Osteocyte (in vitro differentiated cells): ENCODE results near the gene SLC9A8. TPM values are rescaled to one million over a fixed set of nuclear protein-coding genes. Genes with fewer than 3 reads are reported as not detected.

Experiments
- DNase-seq: peaks from one replicate; pipeline ENCODE4 v3.0.0; 2021; ENCODE audit warnings: mixed read lengths; ENCODE audit not compliant: unreplicated experiment; ENCODE audit errors: extremely low spot score
- H3K27ac Mint-ChIP-seq: one replicate; pipeline ENCODE4 v1.8.0; 2021; ENCODE audit warnings: mild to moderate bottlenecking, mixed read lengths; ENCODE audit not compliant: unreplicated experiment
- H3K27me3 Mint-ChIP-seq: one replicate; pipeline ENCODE4 v1.8.0; 2021; ENCODE audit warnings: mixed read lengths; ENCODE audit not compliant: unreplicated experiment
- H3K36me3 Mint-ChIP-seq: one replicate; pipeline ENCODE4 v1.8.0; 2021; ENCODE audit warnings: mixed read lengths; ENCODE audit not compliant: unreplicated experiment
- H3K4me1 Mint-ChIP-seq: one replicate; pipeline ENCODE4 v1.8.0; 2021; ENCODE audit warnings: mixed read lengths; ENCODE audit not compliant: unreplicated experiment
- H3K4me3 Mint-ChIP-seq: one replicate; pipeline ENCODE4 v1.8.0; 2021; ENCODE audit warnings: mild to moderate bottlenecking, moderate library complexity, mixed read lengths; ENCODE audit not compliant: unreplicated experiment
- H3K9me3 Mint-ChIP-seq: one replicate; pipeline ENCODE4 v1.8.0; 2021; ENCODE audit warnings: mixed read lengths; ENCODE audit not compliant: unreplicated experiment
- total RNA-seq: library from RNA; stranded (reverse); gene quantifications from 2 replicates; pipeline ENCODE4 v1.2.1, GENCODE V29; 2021
- TF ChIP-seq, protein P1 (sequence below): fragments of 200-600 bp; sonication (generic); IDR thresholded peaks from 2 replicates; pipeline ENCODE4 v1.5.0; 2021; ENCODE audit warnings: antibody characterized with exemption, mild to moderate bottlenecking, moderate library complexity

SLC9A8 gene
- total RNA-seq, 1 donor from 2014 or later = 10.9 TPM

DNA sequence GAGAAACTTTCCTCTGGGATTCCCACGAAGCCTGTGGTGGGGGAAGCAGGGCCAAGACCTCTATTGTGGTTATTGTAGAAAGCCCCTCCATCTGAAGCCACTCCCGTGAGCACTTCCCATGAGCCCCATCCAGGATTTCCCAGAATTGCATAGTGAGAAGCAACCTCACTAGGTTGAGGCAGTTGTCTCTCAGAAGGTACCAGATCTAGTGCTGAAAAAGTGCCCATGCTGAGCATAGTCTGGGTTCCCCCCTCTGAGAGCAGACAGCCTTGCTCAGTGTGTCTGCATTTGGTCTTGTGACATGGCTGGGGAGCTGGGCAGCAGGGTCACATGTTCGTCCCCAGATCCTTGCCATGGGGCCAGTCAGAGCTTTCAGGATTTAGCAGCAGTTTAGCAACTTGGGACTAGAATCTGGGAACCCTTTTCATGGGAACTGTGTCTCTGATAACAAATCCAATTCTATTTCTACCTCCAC is 38.6 kb downstream of the SLC9A8 start:
- TF ChIP-seq, protein P1, sequence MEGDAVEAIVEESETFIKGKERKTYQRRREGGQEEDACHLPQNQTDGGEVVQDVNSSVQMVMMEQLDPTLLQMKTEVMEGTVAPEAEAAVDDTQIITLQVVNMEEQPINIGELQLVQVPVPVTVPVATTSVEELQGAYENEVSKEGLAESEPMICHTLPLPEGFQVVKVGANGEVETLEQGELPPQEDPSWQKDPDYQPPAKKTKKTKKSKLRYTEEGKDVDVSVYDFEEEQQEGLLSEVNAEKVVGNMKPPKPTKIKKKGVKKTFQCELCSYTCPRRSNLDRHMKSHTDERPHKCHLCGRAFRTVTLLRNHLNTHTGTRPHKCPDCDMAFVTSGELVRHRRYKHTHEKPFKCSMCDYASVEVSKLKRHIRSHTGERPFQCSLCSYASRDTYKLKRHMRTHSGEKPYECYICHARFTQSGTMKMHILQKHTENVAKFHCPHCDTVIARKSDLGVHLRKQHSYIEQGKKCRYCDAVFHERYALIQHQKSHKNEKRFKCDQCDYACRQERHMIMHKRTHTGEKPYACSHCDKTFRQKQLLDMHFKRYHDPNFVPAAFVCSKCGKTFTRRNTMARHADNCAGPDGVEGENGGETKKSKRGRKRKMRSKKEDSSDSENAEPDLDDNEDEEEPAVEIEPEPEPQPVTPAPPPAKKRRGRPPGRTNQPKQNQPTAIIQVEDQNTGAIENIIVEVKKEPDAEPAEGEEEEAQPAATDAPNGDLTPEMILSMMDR = no peak
- H3K9me3 Mint-ChIP-seq = no peaks in the 10 kb centered on the region
- peak; percentile 54 for DNase-seq

DNA sequence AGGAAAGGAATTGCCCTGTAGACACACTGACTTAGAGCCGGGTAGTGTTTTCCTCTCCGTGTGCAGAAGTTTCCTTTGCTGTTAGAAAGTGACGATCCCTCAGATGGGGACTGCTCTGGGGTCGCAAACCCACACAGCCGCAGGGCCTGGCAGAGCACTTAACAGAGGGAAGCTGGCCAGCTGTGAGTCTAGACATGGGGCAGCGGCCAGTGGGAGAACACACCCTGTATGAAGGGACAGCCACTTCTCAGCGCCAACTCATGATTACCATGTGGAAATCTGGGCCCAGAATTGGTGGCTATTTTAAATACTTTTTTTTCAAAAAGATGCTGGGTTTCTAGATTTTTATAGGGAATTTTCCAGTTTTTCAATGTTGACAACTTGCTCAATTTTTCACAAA is 39.4 kb downstream of the SLC9A8 start:
- no peaks in the 10 kb centered on the region for H3K27me3 Mint-ChIP-seq
- H3K4me1 Mint-ChIP-seq = peaks cover 20% of the 10 kb centered on the region
- TF ChIP-seq, protein P1 = no peak
- DNase-seq = no peak
- H3K4me3 Mint-ChIP-seq = no peak overlapping the region
- H3K27ac Mint-ChIP-seq = no peak overlapping the region
- H3K36me3 Mint-ChIP-seq = peaks cover 37% of the 10 kb centered on the region
- H3K9me3 Mint-ChIP-seq = no peaks in the 10 kb centered on the region

More for the DNA sequence above, 38.6 kb downstream of the SLC9A8 start:
- H3K27ac Mint-ChIP-seq = no peak overlapping the region
- no peaks in the 10 kb centered on the region for H3K27me3 Mint-ChIP-seq
- H3K4me3 Mint-ChIP-seq = no peak overlapping the region
- peaks cover 34% of the 10 kb centered on the region for H3K36me3 Mint-ChIP-seq
- H3K4me1 Mint-ChIP-seq = peaks cover 20% of the 10 kb centered on the region

DNA sequence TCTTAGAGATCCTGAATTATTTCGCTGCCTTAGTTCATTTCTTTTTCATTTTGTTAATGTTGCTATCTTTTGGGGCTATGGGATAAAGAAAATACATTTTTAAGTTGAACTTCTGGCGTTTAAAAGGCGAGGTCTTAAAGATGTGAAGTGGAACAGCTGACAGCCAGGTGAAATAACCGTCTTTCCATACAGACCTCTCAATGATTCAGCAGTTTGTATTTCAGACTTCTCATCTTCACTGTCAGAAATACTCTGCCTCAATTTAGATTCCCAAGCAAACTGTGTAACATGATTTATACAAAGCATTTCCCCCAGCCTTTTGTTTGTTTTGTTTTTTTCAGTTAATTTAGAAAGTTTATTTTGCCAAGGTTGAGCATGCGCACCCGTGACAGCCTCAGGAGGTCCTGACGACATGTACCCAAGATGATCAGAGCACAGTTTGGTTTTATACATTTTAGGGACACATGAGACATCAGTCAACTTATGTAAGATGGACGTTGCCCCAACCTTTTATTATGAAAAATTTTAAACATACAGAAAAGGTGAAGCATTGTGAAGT is 40.0 kb downstream of the SLC9A8 start:
- H3K4me3 Mint-ChIP-seq = no peak overlapping the region
- H3K4me1 Mint-ChIP-seq = peaks cover 20% of the 10 kb centered on the region
- H3K27me3 Mint-ChIP-seq = no peaks in the 10 kb centered on the region
- H3K36me3 Mint-ChIP-seq = peaks cover 39% of the 10 kb centered on the region
- no peak for DNase-seq
- H3K27ac Mint-ChIP-seq = no peak overlapping the region
- TF ChIP-seq, protein P1 = no peak
- H3K9me3 Mint-ChIP-seq = no peaks in the 10 kb centered on the region

DNA sequence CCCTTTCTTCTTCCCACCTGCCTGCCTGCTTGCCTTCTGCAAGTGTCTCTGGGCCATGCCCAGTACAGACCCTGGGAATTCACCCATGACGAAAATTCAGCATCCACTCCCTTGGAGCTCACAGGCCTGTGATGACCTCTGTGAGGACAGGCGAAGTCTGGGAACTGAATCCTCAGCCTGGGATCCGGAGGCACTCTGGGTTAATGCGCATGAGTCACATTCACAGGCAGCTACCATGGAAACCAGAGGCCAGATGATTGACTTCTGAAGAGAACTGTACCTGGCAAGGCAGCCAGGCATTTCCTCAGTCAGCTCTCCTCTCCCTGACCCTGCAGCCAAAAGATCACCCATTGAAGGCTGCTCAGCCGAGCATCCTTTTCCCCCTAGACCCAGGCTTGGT is 41.0 kb downstream of the SLC9A8 start:
- no peaks in the 10 kb centered on the region for H3K27me3 Mint-ChIP-seq
- H3K4me3 Mint-ChIP-seq = no peak overlapping the region
- peak; percentile 68 for DNase-seq
- TF ChIP-seq, protein P1 = no peak
- H3K27ac Mint-ChIP-seq = no peak overlapping the region
- H3K9me3 Mint-ChIP-seq = no peaks in the 10 kb centered on the region
- H3K36me3 Mint-ChIP-seq = peaks cover 38% of the 10 kb centered on the region
- peaks cover 22% of the 10 kb centered on the region for H3K4me1 Mint-ChIP-seq

DNA sequence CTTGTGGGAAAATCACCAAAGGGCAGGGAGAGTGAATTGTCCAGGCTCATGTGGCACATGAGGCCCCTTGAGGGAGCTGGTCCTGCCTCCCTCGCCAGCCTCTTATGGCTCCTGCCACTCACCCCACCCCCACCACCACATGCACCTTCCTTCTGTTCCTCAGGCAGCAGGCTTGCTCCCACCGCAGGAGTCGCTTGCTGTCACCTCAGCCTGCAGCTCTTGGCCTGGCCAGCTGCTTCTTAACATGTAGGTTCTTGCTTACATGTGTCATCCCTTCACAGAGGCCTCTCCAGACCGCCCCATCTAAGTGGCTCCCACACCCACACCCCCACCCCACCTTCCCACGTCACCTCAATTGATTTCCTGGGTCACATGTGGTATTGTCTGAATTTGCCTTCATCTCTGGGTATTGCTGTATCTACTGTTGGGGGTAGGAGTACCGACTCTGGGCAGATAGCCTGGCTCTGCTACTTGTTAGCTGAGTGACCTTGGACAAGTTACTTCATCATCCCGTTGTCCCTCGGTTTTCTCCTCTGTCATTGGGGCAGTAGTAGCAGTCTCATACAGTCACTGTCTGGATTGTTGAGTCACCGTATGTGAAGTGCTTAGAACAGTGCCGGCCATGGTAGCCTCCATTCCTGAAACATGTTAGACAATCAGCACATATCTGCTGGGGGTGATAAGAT is 41.7 kb downstream of the SLC9A8 start:
- Mint-ChIP-seq H3K4me1 (peaks cover 22% of the 10 kb centered on the region), H3K4me3 (no peak overlapping the region)

More for the DNA sequence above, 41.7 kb downstream of the SLC9A8 start:
- TF ChIP-seq, protein P1 = no peak
- Mint-ChIP-seq H3K9me3 (no peaks in the 10 kb centered on the region), H3K36me3 (peaks cover 32% of the 10 kb centered on the region), H3K27me3 (no peaks in the 10 kb centered on the region), H3K27ac (no peak overlapping the region)
- peak; percentile 63 for DNase-seq
